HG03139 (cell line): ENCODE results near the gene EEPD1.
A peak's percentile ranks its signal among the peaks of the same experiment; 100 is the strongest.
"Not testable (repeated sequence)": the region's sequence is repeated elsewhere in the genome, so short reads cannot be mapped to it uniquely, and the experiment has no call there.

ENCODE experiments used
- ATAC-seq: cut with Tn5 transposase; IDR thresholded peaks from one replicate; pipeline ENCODE4 v1.9.1; 2021; ENCODE audit not compliant: unreplicated experiment

Gene EEPD1

DNA sequence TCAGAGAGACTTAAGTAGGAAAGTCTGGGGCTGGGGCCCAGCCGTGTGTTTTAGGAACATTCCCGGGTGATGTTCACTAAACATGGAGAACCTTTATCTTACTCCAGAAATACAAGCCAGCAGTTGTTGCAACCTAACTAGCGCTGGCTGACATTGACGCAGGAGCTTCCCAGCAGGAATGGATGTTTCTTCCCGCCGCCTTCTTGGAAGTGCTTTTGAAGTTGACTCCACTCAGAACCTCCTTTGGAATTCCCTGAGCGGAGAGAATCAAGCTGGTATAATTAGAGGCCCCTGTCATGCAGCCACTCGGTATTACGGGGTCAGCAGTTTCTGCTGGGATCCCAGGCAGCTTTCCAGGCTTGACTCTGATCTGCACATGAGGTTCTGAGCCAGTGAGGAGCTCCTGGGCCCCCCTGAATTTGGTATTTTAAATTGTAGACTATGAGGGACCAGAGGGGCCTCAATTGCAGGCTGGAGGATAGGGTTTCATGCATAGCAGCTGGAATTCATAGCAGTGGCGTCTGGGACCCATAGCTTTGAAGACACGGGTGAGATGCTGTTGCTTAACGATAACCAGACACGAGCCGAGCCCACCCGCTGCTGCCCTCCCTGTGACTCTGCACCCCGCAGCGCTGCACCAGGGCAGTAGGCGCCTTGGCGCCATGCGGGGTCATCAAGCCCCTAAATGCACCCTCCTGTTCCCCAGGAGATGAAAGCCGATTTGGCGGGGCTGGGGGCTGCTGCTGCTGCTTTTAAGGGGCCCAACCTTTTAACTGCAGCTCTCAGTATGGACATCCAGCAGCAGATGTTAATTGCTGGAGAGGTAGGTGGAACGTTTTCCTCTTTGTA is 61.8 kb downstream of the EEPD1 start:
- no peak for ATAC-seq

DNA sequence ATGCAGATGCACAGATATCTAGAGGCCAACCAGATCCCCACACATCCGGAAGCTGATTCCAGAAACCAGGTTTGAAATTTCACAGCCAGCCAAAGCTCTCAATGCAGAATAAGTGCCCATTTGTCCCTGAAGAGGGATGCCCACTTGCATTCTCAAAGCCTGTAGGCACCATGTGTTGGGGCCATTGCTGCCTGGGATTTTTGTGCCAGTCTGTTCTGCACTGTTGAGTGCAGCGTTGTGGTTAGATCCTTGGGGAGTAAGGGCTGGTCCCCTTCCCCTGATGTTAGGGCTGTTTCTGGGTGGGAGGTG is 62.4 kb downstream of the EEPD1 start:
- no peak for ATAC-seq

DNA sequence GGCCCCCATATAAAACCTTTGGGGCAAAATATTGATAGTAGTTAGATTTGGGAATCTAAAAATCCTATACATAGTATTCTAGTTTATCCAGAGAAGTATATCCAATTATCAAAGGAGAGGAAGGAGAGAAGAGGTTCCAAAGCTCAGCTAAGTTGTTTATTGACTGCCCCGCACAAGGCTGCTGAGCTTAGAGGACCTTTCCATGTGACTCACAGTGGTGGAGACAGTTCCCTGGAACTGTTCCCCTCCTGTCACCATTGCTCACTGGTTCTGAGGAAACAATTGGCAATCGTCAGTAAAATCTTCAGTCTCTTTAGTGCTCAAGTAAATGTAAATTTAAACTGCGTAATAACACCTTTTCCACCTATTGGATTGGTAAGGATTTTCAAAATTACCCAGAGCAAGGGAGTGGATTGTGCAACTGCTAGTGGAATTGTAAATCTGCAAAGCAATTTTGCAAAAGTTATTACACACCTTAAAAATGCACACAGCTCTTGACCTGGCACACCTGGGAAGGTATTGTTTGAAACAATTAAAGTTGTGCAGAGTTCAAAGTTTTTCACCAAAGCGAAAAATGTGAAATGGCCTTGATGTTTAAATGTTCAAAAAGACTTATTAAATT is 63.1 kb downstream of the EEPD1 start:
- ATAC-seq: no peak

DNA sequence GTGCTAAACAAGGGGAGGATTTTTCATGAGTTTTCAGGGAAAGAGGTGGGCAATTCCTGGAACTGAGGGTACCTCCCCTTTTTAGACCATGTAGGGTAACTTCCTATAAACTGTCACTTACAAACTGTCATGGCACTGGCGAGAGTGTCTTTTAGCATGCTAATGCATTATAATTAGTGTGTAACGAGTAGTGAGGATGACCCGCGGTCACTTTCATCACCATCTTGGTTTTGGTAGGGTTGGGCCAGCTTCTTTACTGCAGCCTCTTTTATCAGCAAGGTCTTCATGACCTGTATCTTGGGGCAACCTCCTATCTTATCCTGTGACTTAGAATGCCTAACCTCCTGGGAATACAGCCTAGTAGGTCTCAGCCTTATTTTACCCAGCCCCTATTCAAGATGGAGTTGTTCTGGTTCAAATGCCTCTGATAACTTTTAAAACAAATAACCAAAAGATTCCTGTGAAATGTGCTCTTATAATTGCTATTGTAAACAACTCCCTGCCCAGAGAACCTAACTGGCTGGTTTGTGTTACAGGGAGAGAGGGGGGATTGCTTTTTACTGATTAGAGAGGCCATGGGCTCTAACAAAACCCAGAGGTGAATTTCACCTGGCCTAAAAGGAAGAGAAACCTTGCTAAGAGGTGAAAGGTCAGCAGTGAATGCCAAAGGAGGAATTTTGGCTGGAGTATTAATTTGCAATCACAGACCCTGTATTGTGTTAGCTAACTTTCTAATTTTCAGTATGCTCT is 64.3 kb downstream of the EEPD1 start:
- ATAC-seq: no peak

DNA sequence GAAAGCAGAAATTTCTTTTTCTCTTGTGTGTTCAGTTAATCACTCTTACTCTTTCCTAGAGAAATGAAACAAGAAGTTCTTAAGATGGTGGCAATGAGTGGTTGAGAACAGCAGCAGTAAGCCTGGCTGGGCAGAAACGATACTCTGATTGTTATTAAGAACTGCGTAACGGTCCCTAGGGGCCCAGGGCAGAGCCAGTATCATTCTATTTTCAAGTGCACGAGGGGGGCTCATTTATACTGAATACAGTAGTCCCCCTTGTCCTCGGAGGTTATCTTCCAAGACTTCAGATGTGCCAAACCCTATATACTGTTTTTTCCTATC is 64.9 kb downstream of the EEPD1 start:
- peak; percentile 63 for ATAC-seq

DNA sequence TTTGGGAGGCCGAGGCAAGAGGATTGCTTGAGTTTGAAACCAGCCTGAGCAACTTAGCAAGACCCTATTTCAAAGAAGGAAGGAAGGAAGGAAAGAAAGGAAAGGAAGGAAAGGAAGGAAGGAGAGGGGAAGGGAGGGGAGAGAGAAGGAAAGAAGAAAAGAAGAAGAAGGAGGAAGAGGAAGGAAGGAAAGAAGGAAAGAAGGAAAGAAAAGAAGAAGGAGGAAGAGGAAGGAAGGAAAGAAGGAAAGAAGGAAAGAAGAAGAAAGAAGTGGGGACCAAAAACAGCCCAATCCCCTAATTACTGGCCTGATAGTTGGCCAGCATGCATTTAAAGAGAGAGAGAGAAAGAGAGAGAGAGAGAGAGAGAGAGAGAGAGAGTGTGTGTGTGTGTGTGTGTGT is 66.4 kb downstream of the EEPD1 start:
- ATAC-seq: no peak

DNA sequence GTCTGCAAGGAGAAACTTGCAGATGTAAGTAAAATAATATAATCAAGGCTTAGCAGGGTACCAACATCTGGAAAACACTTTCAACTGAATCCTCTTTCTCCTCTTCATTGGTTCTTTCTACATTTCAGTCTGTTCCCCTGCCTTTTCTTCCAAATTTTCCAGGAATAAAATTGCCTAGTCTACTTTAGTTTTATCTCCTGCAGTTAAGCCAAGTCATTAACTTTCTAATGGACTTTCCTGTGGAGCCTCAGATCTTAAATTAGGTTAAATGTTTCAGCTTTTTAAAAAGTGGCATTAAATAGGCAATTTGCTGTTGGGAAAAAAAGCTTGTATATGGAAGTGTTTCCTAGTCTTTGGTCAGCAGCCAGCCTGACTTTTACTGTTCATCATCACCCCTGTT is 70.8 kb downstream of the EEPD1 start:
- ATAC-seq: no peak

DNA sequence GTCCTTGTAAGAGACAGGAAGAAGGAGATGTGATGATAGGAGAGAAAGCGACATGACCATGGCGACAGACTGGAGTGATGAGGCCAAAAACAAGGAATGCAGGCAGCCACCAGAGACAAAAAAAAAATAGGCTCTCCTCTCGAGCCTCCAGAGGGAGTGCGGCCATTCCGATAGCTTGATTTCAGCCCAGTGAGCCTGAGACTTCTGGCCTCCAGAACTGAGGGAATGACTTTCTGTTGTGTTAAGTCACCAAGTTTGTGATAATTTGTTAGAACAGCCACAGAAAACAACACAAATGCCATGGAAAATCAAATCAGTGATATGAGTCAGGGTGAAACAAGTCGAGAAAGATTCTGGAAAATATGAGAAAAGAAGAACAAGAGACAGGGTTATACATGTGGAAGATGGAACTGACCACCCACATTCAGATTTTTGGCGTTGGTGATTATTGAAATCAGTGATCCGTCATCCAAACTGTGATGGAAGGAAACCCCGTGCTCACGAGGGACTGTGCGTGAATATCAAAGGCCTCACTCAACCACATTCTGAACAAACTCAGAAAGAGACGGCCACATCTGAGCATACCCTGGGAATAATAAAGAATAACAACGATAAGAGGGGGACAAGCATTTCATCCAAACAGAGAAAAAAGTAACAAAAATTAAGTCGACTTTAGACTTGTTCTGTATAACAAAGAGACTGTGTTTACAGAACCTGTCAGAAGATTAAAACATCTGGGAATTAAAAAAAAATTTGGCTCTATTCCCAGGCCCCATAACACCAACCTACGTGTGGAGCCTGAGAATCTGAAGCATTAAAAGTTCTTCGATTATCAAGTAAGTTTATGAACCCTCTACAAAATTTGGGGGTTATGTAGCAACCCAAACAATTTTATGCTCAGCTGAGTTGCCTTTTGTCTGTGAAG is 72.1 kb downstream of the EEPD1 start:
- ATAC-seq: no peak

DNA sequence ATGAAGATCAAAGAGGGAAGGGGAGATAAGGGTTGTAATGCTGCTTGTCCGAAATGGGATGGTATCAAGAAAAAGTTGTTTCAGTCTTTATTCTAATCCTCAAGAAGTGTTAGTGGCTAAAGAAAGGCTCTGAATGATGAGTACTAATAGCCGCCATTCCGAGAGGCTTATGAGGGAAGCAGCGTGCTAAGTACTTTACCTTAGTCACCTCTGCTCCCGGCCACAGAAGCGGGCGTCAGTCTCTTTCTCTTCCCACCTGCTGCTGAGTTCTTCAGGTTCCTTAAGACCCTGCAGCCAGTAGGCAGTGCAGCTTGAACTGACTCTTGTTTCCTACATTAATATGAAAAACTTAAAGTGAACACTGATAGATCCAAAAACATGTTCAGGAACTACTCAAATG is 73.1 kb downstream of the EEPD1 start:
- no peak for ATAC-seq

DNA sequence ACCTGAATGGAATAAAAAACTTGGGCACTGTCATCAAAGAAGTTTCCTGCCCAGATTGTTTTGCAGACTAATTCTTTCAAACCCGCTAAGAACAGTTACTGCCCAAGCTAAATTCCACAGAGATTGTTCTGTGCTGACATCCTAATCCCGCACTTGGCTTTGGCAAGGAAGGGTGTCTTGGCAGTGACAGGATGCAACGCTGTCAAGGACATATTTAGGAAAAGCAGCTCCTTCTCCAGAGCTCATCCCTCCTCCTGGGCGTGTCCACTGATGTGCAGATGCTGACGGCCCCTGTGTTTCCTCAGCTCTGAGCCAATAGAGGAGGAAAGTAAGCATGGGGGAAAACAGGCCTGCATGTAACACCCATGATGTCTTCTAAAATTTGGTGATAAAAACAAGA is 74.2 kb downstream of the EEPD1 start:
- no peak for ATAC-seq

DNA sequence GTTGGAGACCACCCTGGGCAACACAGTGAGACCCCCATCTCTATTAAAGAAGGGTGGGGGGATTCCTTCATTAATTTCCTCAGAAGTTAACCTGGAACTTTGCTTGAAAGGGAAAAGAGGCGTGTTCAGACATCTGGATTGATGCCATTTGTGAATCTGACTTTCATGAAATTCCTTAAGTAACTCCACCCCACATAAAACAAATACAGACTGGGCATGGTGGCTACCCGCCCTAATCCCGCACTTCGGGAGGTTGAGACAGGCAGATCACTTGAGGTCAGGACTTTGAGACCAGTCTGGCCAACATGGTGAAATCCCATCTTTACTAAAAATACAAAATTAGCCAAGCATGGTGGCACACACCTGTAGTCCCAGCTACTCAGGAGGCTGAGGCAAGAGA is 75.0 kb downstream of the EEPD1 start:
- no peak for ATAC-seq

DNA sequence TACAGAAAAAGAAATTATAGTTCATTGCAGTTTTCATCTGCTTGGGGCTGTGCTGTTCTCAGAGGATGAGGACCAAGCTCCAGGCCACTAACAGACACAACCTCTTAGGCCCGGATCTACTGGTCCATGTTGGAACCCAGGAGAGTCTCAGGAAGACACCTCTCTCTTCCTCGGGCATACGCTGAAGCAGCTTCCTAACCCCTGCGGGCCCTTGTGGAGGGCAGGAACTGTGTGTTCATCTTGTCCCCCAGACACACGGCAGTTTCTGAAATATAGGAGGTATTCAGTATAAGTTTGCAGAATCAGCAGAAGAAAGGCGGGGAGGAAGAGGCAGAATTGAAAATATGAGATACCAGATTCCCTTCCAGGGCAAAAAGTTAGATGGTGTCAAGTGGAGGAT is 78.4 kb downstream of the EEPD1 start:
- ATAC-seq: no peak

DNA sequence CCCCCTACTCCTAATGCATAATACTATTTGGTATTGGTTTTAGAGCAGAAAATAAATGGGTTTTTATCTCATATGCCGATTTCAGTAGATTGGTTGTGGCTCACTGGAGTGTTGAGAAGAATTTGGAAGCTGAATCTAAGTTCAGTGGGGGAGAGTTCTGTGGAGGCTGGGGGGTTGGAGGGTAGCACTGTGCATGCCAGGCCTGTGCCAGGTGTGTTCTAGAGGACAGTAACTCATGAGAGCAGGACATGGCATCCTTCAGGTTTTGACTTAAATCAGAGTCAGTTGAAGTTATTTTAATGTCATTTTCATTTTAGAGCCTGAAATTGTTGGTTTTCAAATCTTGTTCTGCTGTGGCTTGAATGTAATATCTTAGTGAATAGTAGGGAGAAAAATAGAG is 79.5 kb downstream of the EEPD1 start:
- no peak for ATAC-seq

DNA sequence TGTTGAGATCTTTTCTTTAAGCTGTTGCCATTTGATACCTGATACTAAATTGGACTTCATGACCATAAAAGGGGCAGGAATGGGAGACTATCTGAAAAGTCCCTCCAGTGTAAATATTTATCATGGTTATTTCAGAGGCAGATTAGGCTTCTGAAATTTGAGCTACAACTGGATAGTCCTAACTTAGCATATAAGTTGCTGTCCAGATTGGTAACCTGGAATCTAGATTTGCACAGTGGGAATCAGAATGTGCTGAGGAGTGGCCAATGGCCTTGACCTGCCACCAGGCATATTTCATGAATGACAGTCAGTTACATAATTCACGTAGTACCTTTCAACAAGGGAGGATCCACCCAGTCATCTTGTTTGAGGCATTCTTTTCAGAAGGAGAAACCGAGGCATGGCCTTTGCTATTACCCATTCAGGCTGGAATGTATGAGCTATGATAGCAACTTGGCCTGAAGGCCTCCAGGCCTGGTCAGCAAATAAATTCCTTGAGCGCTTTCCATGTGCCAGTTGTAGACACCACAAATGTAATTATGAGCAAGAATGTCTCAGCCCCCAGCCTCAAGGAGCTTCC is 80.0 kb downstream of the EEPD1 start:
- no peak for ATAC-seq

DNA sequence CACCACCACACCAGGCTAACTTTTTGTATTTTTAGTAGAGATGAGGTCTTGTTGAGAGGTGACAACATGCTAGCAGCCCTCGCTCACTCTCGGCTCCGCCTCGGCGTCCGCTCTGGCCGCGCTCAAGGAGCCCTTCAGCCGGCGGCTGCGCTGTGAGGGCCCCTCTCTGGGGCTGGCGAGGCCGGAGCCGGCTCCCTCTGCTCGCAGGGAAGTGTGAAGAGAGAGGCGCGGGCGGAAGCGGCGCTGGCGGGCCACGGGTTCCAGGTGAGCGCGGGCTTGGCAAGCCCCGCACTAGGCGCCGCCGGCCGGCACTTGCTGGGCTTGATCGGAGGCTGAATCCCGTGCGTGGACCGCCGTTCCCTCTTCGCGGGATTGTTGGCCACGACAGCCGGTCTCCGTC is 83.0 kb downstream of the EEPD1 start:
- no peak for ATAC-seq

DNA sequence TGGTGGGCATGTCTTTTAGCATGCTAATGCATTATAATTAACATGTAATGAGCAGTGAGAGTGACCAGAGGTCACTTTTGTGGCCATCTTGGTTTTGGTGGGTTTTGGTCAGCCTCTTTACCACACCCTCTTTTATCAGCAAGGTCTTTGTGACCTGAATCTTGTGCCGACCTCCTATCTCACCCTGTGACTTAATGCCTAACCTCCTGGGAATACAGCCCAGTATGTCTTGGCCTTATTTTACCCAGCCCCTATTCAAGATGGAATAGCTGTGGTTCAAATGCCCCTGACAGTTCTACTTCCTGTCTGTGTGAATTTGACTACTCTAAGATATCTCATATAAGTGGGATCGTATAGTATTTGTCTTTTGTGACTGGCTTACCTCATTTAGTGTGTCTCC is 85.1 kb downstream of the EEPD1 start:
- ATAC-seq: no peak

DNA sequence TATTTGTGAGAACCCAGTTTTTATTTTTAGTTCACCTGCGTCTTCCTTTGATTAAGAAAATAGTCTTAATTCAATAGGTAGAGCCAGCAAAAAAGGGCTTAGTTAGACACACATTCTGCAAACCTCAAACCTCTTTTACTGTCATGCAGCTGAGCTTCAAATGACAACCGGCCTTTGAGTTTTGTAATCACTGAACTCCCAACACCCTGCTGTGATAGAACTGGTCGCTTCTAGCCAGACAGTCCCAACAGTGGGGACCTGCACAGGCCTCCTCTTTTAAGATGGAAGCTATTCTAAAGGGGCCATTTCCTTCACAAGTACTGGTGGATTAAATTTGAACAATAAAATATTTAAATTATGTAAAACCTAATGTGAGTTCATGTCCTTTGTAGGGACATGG is 90.3 kb downstream of the EEPD1 start:
- not testable (repeated sequence) for ATAC-seq

DNA sequence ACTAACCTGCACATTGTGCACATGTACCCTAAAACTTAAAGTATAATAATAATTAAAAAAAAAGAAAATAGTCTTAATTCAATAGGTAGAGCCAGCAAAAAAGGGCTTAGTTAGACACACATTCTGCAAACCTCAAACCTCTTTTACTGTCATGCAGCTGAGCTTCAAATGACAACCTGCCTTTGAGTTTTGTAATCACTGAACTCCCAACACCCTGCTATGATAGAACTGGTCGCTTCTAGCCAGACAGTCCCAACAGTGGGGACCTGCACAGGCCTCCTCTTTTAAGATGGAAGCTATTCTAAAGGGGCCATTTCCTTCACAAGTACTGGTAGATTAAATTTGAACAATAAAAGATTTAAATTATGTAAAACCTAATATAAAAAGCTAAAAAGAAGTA is 90.9 kb downstream of the EEPD1 start:
- ATAC-seq: not testable (repeated sequence)

DNA sequence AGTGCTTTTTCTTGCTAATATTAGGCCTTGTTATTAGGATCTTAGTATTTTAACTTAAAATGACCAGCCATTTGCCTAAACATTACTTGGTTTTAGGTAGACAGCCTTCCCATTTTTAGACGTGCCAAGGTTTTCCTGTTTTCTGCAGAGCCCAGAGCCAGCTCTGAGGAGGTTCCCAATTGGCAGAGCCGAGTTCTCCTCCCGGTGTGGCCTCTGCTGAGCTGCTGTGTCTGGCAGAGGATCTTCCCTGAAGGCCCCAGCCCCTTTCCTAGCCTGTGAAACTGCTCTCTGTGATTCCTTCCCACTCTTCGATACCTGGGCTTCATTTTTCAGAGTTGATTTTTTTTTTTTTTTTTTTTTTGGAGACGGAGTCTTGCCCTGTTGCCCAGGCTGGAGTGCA is 91.4 kb downstream of the EEPD1 start:
- ATAC-seq: no peak

DNA sequence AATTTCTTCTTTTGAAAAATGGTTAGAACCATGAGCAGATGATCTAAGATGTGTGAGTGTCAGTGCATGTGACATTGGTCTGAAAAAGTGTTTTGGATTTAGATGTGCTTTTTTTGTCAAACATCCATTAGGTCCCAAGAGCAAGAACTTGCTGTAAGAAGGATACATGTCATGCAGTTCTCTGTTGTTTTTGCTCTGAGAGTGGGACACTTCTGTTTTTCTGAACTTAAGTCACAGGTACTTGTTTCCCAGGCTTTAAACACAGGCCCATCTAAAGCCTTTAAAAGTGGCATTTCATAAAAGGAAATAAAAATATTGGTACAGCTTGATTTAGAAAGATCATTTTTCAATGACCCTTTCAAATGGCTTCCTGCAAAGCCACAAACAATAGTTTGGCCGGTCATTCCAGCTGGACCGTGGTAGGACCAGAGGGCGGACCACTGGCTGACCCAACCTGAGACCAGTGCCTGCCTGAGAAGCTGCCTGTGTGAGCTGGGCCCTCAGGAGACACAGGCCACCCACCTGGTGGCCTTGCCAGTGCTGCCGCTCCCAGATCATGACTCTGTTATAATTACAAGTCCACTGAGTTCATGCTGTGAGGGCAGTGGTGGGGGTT is 92.7 kb downstream of the EEPD1 start:
- no peak for ATAC-seq

DNA sequence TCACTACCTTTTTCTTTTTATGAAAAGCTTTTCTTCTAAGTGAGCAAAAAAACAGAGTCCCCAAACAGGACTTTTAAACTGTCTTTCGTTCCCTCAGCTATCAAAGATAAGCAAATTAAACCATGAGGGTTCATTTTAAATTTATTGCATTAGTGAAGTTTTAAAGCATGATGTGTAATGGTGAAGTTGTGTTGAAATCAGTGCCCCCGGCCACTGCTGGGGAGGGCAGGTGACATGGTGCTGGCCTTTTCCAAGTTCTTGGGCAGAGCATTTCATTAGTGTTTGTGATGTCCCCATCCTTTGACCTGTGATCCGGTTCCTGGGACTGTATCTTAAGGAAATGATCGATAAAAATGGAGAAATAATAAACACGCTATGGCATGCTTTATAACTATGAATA is 96.0 kb downstream of the EEPD1 start:
- no peak for ATAC-seq
